HG03045 (cell line): ENCODE data around the gene TGFBRAP1.

Experiments
- ATAC-seq: cut with Tn5 transposase; IDR thresholded peaks from one replicate; pipeline ENCODE4 v1.9.1; 2021; ENCODE audit warnings: mild to moderate bottlenecking, moderate library complexity; ENCODE audit not compliant: unreplicated experiment

Gene TGFBRAP1

GRCh38 chr2:105329561-105330495 lies at the start of gene TGFBRAP1:
Gene TGFBRAP1, minus strand, starts transcription at chr2:105329735. Its CDS starts 21,434 bp downstream, at chr2:105308301.
- ATAC-seq = peak; percentile 82

- ATAC-seq = no peak
These were observed 49.4 kb upstream of the TGFBRAP1 start for GRCh38 chr2:105378921-105379383.

- no peak for ATAC-seq
These were observed 48.8 kb upstream of the TGFBRAP1 start for GRCh38 chr2:105378276-105378840.

- ATAC-seq = no peak
These were observed 48.3 kb upstream of the TGFBRAP1 start for GRCh38 chr2:105377871-105378270.

GRCh38 chr2:105376789-105377240 lies 47.3 kb upstream of the TGFBRAP1 start:
- no peak for ATAC-seq

- ATAC-seq = no peak
These were observed 46.5 kb upstream of the TGFBRAP1 start for GRCh38 chr2:105376010-105376409.

- ATAC-seq = no peak
These were observed 45.5 kb upstream of the TGFBRAP1 start for GRCh38 chr2:105375001-105375561.

- peak; percentile 68 for ATAC-seq
These were observed 44.4 kb upstream of the TGFBRAP1 start for GRCh38 chr2:105373895-105374401.

- ATAC-seq = no peak
These were observed 43.8 kb upstream of the TGFBRAP1 start for GRCh38 chr2:105373344-105373781.

- ATAC-seq = no peak
These were observed 42.3 kb upstream of the TGFBRAP1 start for GRCh38 chr2:105371810-105372209.

GRCh38 chr2:105371156-105371555 lies 41.6 kb upstream of the TGFBRAP1 start:
- no peak for ATAC-seq

GRCh38 chr2:105369777-105370690 lies 40.5 kb upstream of the TGFBRAP1 start:
- peak; percentile 91 for ATAC-seq

GRCh38 chr2:105368759-105369408 lies 39.3 kb upstream of the TGFBRAP1 start:
- no peak for ATAC-seq

- ATAC-seq = no peak
These were observed 35.7 kb upstream of the TGFBRAP1 start for GRCh38 chr2:105365206-105365605.

GRCh38 chr2:105364436-105365139 lies 35.1 kb upstream of the TGFBRAP1 start:
- ATAC-seq = no peak

- ATAC-seq = no peak
These were observed 33.5 kb upstream of the TGFBRAP1 start for GRCh38 chr2:105362862-105363591.

- no peak for ATAC-seq
These were observed 31.8 kb upstream of the TGFBRAP1 start for GRCh38 chr2:105361102-105361889.

GRCh38 chr2:105358593-105358992 lies 29.1 kb upstream of the TGFBRAP1 start:
- no peak for ATAC-seq
